Gastroesophageal sphincter (tissue), 4 donors: ENCODE results near the gene MORN5. TPM values are rescaled to one million over a fixed set of nuclear protein-coding genes. Genes with fewer than 3 reads are reported as not detected.

Source experiments
- ATAC-seq: fragments of 150-250 bp; one replicate; pipeline ENCODE4 v1.9.1; 2016; ENCODE audit warnings: mild to moderate bottlenecking, moderate library complexity
- H3K27ac ChIP-seq, 4 donors: fragments of 200-600 bp; sonication (generic) in 3 of 4; 1 replicate in 3 of 4; 2 replicates in 1 of 4; pipeline ENCODE4 v1.5.1; 2016 to 2019
- H3K27me3 ChIP-seq: fragments of 200-600 bp; sonication (generic); one replicate; pipeline ENCODE4 v1.5.1; 2019
- H3K36me3 ChIP-seq, 2 donors: fragments of 200-600 bp; sonication (generic); one replicate each; pipeline ENCODE4 v1.5.1; 2019; ENCODE audit warnings: control low read depth in 1 of 2
- H3K4me1 ChIP-seq, 3 donors: fragments of 200-600 bp; sonication (generic); 1 replicate in 2 of 3; 2 replicates in 1 of 3; pipeline ENCODE4 v1.5.1; 2016 to 2019; ENCODE audit warnings: control low read depth in 2 of 3
- H3K4me3 ChIP-seq, 2 donors: fragments of 200-600 bp; sonication (generic); one replicate each; pipeline ENCODE4 v1.5.1; 2019; ENCODE audit warnings: mild to moderate bottlenecking in 1 of 2, moderate library complexity in 1 of 2
- H3K9me3 ChIP-seq, 3 donors: fragments of 200-600 bp; sonication (generic); one replicate each; pipeline ENCODE4 v1.5.1; 2017 to 2019; ENCODE audit warnings: control low read depth in 2 of 3
- EP300 ChIP-seq: sonication (generic); formaldehyde crosslinking; IDR thresholded peaks from one replicate; pipeline ENCODE4 v1.6.1; 2017; ENCODE audit warnings: antibody characterized with exemption, mild to moderate bottlenecking
- POLR2A ChIP-seq, 2 donors: fragments of 450-650 bp; IDR thresholded peaks; one replicate each; pipeline ENCODE4 v1.6.1; 2017; ENCODE audit warnings: antibody characterized with exemption in 2 of 2, mild to moderate bottlenecking in 2 of 2, moderate library complexity in 1 of 2
- POLR2AphosphoS5 ChIP-seq: sonication (generic); formaldehyde crosslinking; IDR thresholded peaks from one replicate; pipeline ENCODE4 v1.6.1; 2017; ENCODE audit warnings: antibody characterized with exemption
- WGBS, 2 donors: methylation state at CpG; one replicate each; pipeline ENCODE4 v1.1.5; 2018; ENCODE audit warnings: low coverage in 1 of 2; 5-methylcytosine and 5-hydroxymethylcytosine counted together
- total RNA-seq, 4 donors: library from RNA; depleted of rRNA; stranded (reverse); fragments of >200 nt; gene quantifications; one replicate each; pipeline ENCODE4 v1.1.0, GENCODE V29; 2016
- TF ChIP-seq, protein P1 (sequence below), 4 experiments: fragments of 200-600 bp in 2 of 4; fragments of 450-650 bp in 2 of 4; sonication (generic) in 1 of 4; IDR thresholded peaks; one replicate each; pipeline ENCODE4 v1.5.1; 2017 to 2019; ENCODE audit warnings: antibody characterized with exemption in 4 of 4, mild to moderate bottlenecking in 2 of 4, moderate library complexity in 2 of 4

MORN5 gene
- total RNA-seq, 4 donors from 2014 or later = 6.2 TPM; not detected in 3

GRCh38 chr9:122229485-122229837 is 69.8 kb downstream of the MORN5 start:
- Histone ChIP-seq H3K4me3 (no peak overlapping the region), H3K9me3 (no peaks in the 10 kb centered on the region), H3K27ac (no peak overlapping the region), H3K36me3 (no peaks in the 10 kb centered on the region), H3K27me3 (peaks cover 88% of the 10 kb centered on the region), H3K4me1 (peaks cover 0 to 39% (median 19%) of the 10 kb centered on the region in 3 donors)
- ATAC-seq = no peak
- TF ChIP-seq POLR2AphosphoS5 (no peak), POLR2A (IDR thresholded peaks at IDR 0.05) (no peak), EP300 (no peak)
- TF ChIP-seq, protein P1, sequence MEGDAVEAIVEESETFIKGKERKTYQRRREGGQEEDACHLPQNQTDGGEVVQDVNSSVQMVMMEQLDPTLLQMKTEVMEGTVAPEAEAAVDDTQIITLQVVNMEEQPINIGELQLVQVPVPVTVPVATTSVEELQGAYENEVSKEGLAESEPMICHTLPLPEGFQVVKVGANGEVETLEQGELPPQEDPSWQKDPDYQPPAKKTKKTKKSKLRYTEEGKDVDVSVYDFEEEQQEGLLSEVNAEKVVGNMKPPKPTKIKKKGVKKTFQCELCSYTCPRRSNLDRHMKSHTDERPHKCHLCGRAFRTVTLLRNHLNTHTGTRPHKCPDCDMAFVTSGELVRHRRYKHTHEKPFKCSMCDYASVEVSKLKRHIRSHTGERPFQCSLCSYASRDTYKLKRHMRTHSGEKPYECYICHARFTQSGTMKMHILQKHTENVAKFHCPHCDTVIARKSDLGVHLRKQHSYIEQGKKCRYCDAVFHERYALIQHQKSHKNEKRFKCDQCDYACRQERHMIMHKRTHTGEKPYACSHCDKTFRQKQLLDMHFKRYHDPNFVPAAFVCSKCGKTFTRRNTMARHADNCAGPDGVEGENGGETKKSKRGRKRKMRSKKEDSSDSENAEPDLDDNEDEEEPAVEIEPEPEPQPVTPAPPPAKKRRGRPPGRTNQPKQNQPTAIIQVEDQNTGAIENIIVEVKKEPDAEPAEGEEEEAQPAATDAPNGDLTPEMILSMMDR (IDR thresholded peaks at IDR 0.05) = no peak
- 36 to 43% methylated on average over 3 to 4 of the region's 4 CpGs for WGBS, 2 donors

GRCh38 chr9:122232796-122233306 is 73.1 kb downstream of the MORN5 start:
- TF ChIP-seq POLR2AphosphoS5 = no peak
- TF ChIP-seq, protein P1 (IDR thresholded peaks at IDR 0.05) = no peak
- no peak for TF ChIP-seq POLR2A (IDR thresholded peaks at IDR 0.05)
- no peak for TF ChIP-seq EP300
- no peaks in the 10 kb centered on the region for H3K9me3 ChIP-seq
- 72 to 98% methylated on average over 4 to 6 of the region's 6 CpGs for WGBS, 2 donors
- peaks cover 54% of the 10 kb centered on the region for H3K27me3 ChIP-seq
- H3K4me3 ChIP-seq = no peak overlapping the region
- H3K4me1 ChIP-seq = peaks cover 0 to 14% (median 10%) of the 10 kb centered on the region in 3 donors
- no peaks in the 10 kb centered on the region for H3K36me3 ChIP-seq
- H3K27ac ChIP-seq = no peak overlapping the region
- no peak for ATAC-seq

DNA sequence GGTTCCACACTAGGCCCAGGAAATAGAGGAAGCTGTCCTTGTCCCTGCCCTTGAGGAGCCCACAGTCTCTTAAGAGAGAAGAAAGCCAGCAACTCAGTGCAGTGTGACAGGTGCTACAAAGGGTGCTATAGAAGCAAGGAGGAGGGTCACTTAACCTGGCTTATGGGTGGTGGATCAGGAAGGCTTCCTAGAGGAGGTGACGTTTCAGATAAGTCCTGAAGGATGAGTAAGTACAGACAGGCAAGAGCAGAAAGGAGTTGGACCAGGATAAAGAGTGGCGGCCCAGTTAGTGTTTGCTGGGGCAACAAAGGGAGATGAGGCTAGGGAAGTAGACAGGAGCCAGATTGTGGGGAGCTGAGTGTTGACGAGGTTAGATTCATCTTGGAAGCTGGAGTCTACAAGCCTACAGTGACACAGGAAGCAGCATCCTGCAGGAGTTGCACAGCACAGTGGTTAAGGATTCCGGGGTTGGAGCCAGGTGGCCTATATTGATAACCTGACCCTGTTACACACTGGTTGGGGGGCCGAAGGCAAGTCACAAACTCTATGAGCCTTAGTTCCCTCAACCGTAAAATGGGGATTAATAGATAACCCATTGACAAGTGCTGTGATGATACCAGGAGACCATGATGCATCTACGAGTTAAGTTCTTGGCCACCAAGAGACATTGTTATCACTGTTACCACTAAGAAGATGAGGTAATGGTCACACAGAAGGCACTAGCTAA is 74.5 kb downstream of the MORN5 start:
- peaks cover 40% of the 10 kb centered on the region for H3K27me3 ChIP-seq
- H3K36me3 ChIP-seq = peaks cover 0 to 8% of the 10 kb centered on the region in 2 donors
- H3K27ac ChIP-seq = no peak overlapping the region
- ATAC-seq = no peak
- peaks cover 0 to under 1% (median 0%) of the 10 kb centered on the region in 3 donors for H3K4me1 ChIP-seq
- no peaks in the 10 kb centered on the region for H3K9me3 ChIP-seq
- no peak overlapping the region for H3K4me3 ChIP-seq
- TF ChIP-seq POLR2AphosphoS5 (no peak), POLR2A (IDR thresholded peaks at IDR 0.05) (no peak), EP300 (no peak)
- TF ChIP-seq, protein P1 (IDR thresholded peaks at IDR 0.05) = no peak
- 74 to 92% methylated on average over 5 to 7 of the region's 7 CpGs for WGBS, 2 donors

- Histone ChIP-seq H3K4me1 (no peaks in the 10 kb centered on the region), H3K27me3 (peaks cover 15% of the 10 kb centered on the region), H3K27ac (no peak overlapping the region), H3K36me3 (peaks cover 0 to 33% of the 10 kb centered on the region in 2 donors), H3K9me3 (no peaks in the 10 kb centered on the region), H3K4me3 (no peak overlapping the region)
- ATAC-seq = no peak
- TF ChIP-seq POLR2AphosphoS5 (no peak), EP300 (no peak), POLR2A (IDR thresholded peaks at IDR 0.05) (no peak)
- TF ChIP-seq, protein P1 (IDR thresholded peaks at IDR 0.05) = no peak
- WGBS, 2 donors = 78 to 87% methylated on average over 6 to 10 of the region's 10 CpGs
Measured at GRCh38 chr9:122236681-122237080, 77.0 kb downstream of the MORN5 start.

- Histone ChIP-seq H3K27me3 (no peaks in the 10 kb centered on the region), H3K9me3 (no peaks in the 10 kb centered on the region), H3K4me1 (no peaks in the 10 kb centered on the region), H3K4me3 (no peak overlapping the region), H3K36me3 (peaks cover 10 to 64% of the 10 kb centered on the region in 2 donors), H3K27ac (no peak overlapping the region)
- no peak for TF ChIP-seq POLR2AphosphoS5
- no peak for TF ChIP-seq POLR2A (IDR thresholded peaks at IDR 0.05)
- ATAC-seq = no peak
- WGBS, 2 donors = 33 to 55% methylated on average over 5 of the region's 5 CpGs
Measured at GRCh38 chr9:122239722-122240121, 80.0 kb downstream of the MORN5 start.
